ENCODE measurements around the gene SBNO2.

The SBNO2 gene

GRCh38 chr19:1089891-1090290 is 84.2 kb downstream of the SBNO2 start:
- no peak for DNase-seq (ENCODE audit: low spot score)

DNA sequence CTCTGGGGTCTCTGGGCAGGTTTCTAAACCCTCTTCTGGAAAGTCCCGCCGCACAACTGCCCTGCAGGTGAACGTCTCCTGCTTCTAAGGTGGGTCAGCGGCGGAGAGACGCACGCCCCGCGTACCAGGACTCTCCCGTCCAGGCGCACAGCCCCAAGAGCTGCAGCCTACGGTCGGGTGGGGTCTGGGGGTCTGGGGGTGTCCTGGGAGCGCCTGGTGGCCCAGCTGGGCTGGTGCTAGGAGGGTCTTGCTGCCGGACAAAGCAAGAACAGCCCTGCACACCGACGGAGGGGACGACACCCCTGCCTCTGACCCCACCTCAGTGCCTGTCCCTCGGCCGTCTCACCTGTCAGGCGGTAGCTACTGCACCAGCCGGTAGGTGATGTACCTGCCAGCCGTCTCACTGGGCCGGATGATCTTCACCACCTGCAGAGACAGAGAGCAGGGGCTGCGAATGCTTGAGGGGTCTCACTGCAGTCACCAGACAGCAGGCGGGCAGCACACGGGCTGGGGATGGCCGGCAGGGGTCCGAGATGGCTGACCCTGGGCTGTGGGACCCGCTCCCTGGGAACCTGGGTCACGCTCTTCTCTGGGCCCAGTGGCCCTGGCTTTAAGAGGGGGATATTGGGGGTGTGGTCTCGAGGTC is 84.8 kb downstream of the SBNO2 start:
- DNase-seq (ENCODE audit: low spot score): no peak

- DNase-seq (ENCODE audit: low spot score): no peak
Observed at GRCh38 chr19:1088416-1089010, 85.6 kb downstream of the SBNO2 start.

DNA sequence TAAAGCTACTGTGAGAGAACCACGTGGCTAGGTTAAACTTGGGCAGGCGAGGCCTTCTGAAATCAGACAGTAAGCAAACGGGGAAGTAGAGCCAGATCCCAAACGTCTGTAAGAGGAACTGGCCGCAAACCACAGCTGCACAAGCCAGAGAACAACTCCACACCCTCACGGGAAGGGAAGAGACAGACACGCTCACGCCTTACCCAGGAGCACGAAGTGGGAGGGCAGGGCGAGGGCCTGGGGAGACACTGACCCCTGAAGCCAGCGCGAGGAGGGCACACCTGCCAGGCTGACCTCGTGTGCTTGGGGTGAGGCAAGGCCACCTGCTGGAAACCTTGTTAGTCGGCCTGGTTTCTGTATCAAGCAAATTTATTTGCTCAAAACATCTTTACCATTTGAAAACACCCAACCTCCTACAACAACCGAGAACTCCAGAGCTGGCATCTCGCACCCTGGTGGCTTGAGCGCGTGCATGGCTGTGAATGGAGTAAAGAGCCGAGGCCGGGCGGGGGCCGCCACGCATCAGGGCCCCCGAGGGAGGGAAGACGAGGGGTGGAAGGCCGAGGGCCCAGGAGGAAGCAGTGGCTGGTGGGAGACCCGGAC is 86.2 kb downstream of the SBNO2 start:
- peak; percentile 74 for DNase-seq (ENCODE audit: low spot score)

GRCh38 chr19:1086613-1087012 is 87.5 kb downstream of the SBNO2 start:
- no peak for DNase-seq (ENCODE audit: low spot score)

- DNase-seq (ENCODE audit: low spot score): no peak
Observed at GRCh38 chr19:1085676-1086442, 88.2 kb downstream of the SBNO2 start.

- DNase-seq (ENCODE audit: low spot score): no peak
Observed at GRCh38 chr19:1085053-1085658, 88.9 kb downstream of the SBNO2 start.

GRCh38 chr19:1084024-1084868 is 89.8 kb downstream of the SBNO2 start:
- DNase-seq (ENCODE audit: low spot score): no peak

- no peak for DNase-seq (ENCODE audit: low spot score)
Observed at GRCh38 chr19:1082928-1083816, 90.9 kb downstream of the SBNO2 start.

GRCh38 chr19:1082165-1082927 is 91.7 kb downstream of the SBNO2 start:
- DNase-seq (ENCODE audit: low spot score): peak; percentile 94

GRCh38 chr19:1081301-1082164 is 92.5 kb downstream of the SBNO2 start:
- no peak for DNase-seq (ENCODE audit: low spot score)

DNA sequence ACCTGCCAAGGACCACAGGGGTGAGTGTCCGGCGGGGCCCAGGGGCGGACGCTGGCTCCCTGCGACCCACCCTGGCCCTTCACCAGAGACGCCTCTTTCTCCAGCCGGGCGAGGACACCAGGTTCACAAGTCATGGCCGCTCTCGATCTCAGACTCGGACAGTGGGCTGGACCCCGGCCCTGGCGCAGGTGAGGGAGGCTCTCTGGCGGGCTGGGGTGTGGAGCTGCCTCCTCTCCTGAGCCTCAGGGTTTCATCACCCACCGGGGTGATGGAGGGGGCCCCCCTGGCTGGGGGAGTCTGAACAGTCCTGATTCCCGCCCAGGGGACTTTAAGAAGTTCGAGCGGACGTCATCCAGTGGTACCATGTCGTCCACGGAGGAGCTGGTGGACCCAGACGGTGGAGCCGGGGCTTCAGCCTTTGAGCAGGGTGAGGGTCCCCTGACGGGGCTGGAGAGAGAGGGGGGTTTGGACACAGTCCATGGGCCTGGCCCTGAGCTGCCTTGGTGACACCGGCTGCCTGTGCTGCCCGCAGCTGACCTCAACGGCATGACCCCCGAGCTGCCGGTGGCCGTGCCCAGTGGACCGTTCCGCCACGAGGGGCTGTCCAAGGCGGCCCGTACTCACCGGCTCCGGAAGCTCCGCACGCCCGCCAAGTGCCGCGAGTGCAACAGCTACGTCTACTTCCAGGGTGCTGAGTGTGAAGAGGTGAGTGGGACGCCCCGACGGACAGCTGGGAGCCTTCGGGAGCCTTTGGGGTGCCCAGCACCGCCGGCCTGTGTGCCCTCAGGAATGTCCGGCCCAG is 93.5 kb downstream of the SBNO2 start:
- no peak for DNase-seq (ENCODE audit: low spot score)

GRCh38 chr19:1079566-1080111 is 94.4 kb downstream of the SBNO2 start:
- DNase-seq (ENCODE audit: low spot score): no peak

GRCh38 chr19:1076951-1077350 is 97.1 kb downstream of the SBNO2 start:
- peak; percentile 95 for DNase-seq (ENCODE audit: low spot score)

- DNase-seq (ENCODE audit: low spot score): no peak
Observed at GRCh38 chr19:1076046-1076386, 98.1 kb downstream of the SBNO2 start.

- peak; percentile 88 for DNase-seq (ENCODE audit: low spot score)
Observed at GRCh38 chr19:1074544-1075283, 99.4 kb downstream of the SBNO2 start.

- no peak for DNase-seq (ENCODE audit: low spot score)
Observed at GRCh38 chr19:1073956-1074517, 100.0 kb downstream of the SBNO2 start.

Measured in NAMALWA (cell line).